Peyer's patch (tissue), 4 donors: ENCODE data around the gene PLAC8L1. TPM values are rescaled to one million over a fixed set of nuclear protein-coding genes. Genes with fewer than 3 reads are reported as not detected.

ENCODE experiments used
- DNase-seq, 3 donors: peaks; one replicate each; pipeline ENCODE4 v3.0.0-alpha.2; 2017 to 2019
- H3K27ac ChIP-seq, 4 donors: fragments of 200-600 bp; sonication (generic); one replicate each; pipeline ENCODE4 v1.5.1; 2016 to 2019
- H3K27me3 ChIP-seq, 2 donors: fragments of 200-600 bp; sonication (generic); one replicate each; pipeline ENCODE4 v1.5.1; 2019
- H3K36me3 ChIP-seq, 3 donors: fragments of 200-600 bp; sonication (generic); one replicate each; pipeline ENCODE4 v1.5.1; 2016 to 2019
- H3K4me1 ChIP-seq, 4 donors: fragments of 200-600 bp; sonication (generic); one replicate each; pipeline ENCODE4 v1.5.1; 2016 to 2019
- H3K4me3 ChIP-seq, 4 donors: fragments of 200-600 bp; sonication (generic); 1 replicate in 3 of 4; 2 replicates in 1 of 4; pipeline ENCODE4 v1.5.1; 2016 to 2019; ENCODE audit warnings: mild to moderate bottlenecking in 1 of 4
- H3K9me3 ChIP-seq, 4 donors: fragments of 200-600 bp; sonication (generic); one replicate each; pipeline ENCODE4 v1.5.1; 2016 to 2019; ENCODE audit warnings: mild to moderate bottlenecking in 1 of 4
- CTCF ChIP-seq, 6 experiments: fragments of 450-650 bp in 4 of 6; fragments of 200-600 bp in 2 of 6; sonication (generic) in 1 of 6; IDR thresholded peaks; one replicate each; pipeline ENCODE4 v1.5.1; 2017 to 2019; ENCODE audit warnings: antibody characterized with exemption in 6 of 6, mild to moderate bottlenecking in 3 of 6, moderate library complexity in 1 of 6
- POLR2A ChIP-seq, 2 donors: fragments of 450-650 bp; IDR thresholded peaks; one replicate each; pipeline ENCODE4 v1.5.1; 2017; ENCODE audit warnings: antibody characterized with exemption in 2 of 2, mild to moderate bottlenecking in 2 of 2, moderate library complexity in 2 of 2
- total RNA-seq, 4 donors: library from RNA; depleted of rRNA; stranded (reverse); fragments of >200 nt; gene quantifications; one replicate each; pipeline ENCODE4 v1.1.0, GENCODE V29; 2016

PLAC8L1 gene, protein sequence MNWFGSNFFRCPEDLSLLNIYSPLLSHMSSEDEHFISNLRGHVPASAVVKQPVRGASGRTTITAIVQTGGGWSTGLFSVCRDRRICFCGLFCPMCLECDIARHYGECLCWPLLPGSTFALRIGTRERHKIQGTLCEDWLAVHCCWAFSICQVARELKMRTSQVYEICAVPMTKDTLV
- 1 to 10 TPM in 2 of 4 donors, not detected in 2; 2.0 to 2.8 TPM for total RNA-seq

- Histone ChIP-seq H3K36me3 (no peaks in the 10 kb centered on the region), H3K4me1 (no peaks in the 10 kb centered on the region), H3K27me3 (no peaks in the 10 kb centered on the region), H3K9me3 (no peaks in the 10 kb centered on the region), H3K27ac (no peak within 1 kb of the TSS), H3K4me3 (no peak within 1 kb of the TSS)
- no peak for TF ChIP-seq POLR2A (IDR thresholded peaks at IDR 0.05)
- TF ChIP-seq CTCF (IDR thresholded peaks at IDR 0.05), result no peak
- no peak for DNase-seq
Observed at GRCh38 chr5:146105477-146105876, at the start of gene PLAC8L1. TSS of gene PLAC8L1 (minus strand) at chr5:146105577. CDS start at chr5:146104311, 1,266 bp downstream.

DNA sequence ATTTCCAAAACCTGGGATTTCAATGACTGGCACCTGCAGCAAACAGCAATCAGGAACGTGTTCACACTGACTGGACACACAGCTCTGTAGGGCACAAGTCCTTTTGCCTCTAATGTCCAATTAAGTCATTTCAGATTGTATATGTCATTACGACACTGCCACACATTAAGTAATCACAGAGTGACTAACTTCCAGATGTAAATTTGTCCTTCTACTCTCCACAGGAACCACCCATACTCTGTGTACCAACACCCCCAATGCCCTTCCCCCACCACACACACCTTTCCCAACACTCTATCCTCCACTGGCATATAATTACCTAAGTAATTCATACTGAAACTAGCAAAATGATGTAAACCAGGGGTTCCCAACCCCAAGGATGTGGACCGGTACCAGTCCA lies 46.6 kb upstream of the PLAC8L1 start:
- DNase-seq, result no peak
- H3K4me3 ChIP-seq, result no peak overlapping the region
- no peak overlapping the region for H3K27ac ChIP-seq
- no peaks in the 10 kb centered on the region for H3K9me3 ChIP-seq
- H3K36me3 ChIP-seq, result peaks cover 0 to 92% (median 0%) of the 10 kb centered on the region in 3 donors
- H3K27me3 ChIP-seq, result no peaks in the 10 kb centered on the region
- TF ChIP-seq POLR2A (IDR thresholded peaks at IDR 0.05), result no peak
- no peak for TF ChIP-seq CTCF (IDR thresholded peaks at IDR 0.05)
- H3K4me1 ChIP-seq, result no peaks in the 10 kb centered on the region

DNA sequence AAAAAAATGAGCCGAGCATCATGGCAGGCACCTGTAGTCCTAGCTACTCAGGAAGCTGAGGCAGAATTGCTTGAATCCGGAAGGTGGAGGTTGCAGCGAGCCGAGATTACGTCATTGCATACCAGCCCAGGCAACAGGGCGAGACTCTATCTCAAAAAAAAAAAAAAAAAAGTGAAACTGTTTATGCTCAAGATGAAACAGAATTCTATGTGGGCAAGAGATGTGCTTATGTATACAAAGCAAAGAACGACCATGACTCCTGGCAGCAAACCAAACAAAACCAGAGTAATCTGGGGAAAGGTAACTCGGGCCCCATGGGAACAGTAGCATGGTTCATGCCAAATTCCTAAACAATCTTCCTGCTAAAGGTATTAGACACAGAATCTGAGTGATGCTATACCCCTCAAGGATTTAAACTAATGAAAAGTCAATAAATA lies 32.6 kb upstream of the PLAC8L1 start:
- no peak overlapping the region for H3K4me3 ChIP-seq
- no peaks in the 10 kb centered on the region for H3K27me3 ChIP-seq
- H3K36me3 ChIP-seq, result peaks cover 0 to 52% (median 0%) of the 10 kb centered on the region in 3 donors
- H3K27ac ChIP-seq, result no peak overlapping the region
- DNase-seq, result no peak
- no peaks in the 10 kb centered on the region for H3K4me1 ChIP-seq
- TF ChIP-seq POLR2A (IDR thresholded peaks at IDR 0.05) (no peak), CTCF (IDR thresholded peaks at IDR 0.05) (no peak)
- H3K9me3 ChIP-seq, result no peaks in the 10 kb centered on the region

DNA sequence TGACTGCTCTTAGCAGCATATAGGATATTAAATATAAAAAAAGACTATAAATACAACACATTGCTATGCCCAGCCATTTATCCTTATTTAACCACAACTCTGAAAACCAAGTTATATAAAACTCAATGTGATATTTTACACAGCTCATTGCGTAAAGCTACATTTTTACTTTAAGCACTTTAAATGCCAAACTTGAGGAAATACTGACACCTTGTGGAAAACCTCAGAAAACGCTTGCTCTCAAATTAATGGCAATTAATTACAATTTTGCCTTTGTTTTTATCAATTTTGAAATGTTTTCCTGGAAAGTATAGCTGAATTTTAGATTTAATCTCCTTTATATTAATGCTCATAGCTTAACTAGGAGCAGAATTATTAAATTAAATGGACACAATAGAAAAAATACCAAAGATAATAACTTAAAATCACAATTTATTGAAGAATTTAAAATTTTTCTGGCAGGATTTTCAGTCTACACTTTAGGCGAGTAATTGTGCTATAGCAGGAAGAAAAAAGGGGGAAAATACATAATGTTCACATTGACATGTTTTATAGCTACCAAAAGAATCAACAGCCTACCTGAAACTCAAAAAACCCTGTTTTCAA lies 25.2 kb upstream of the PLAC8L1 start:
- Histone ChIP-seq H3K4me1 (no peaks in the 10 kb centered on the region), H3K4me3 (no peak overlapping the region), H3K27ac (no peak overlapping the region), H3K36me3 (peaks cover 0 to 84% (median 0%) of the 10 kb centered on the region in 3 donors), H3K27me3 (no peaks in the 10 kb centered on the region), H3K9me3 (no peaks in the 10 kb centered on the region)
- TF ChIP-seq CTCF (IDR thresholded peaks at IDR 0.05) (peak in 4 of 6 experiments; percentile 43 to 71 (median 66)), POLR2A (IDR thresholded peaks at IDR 0.05) (no peak)
- no peak for DNase-seq

DNA sequence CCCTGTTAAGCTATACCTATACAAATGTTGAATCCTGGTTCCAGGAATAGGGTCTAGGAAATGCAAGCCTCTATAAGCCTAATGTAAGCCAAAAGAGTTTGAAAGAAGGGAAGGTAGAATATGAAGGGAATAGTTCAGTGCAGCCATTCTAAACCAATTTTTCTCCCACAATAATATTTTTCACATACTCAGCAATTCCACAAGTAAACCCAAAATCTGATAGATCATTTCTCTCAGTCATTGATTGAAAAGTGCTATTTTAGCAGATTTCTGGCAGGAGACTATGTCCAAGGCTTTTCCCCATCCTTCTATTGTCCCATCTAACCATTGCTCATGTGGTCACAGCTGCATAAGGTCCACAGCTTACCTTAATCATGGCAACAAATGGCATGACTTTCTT lies 20.7 kb upstream of the PLAC8L1 start:
- H3K4me1 ChIP-seq, result no peaks in the 10 kb centered on the region
- H3K36me3 ChIP-seq, result peaks cover 0 to 85% (median 2%) of the 10 kb centered on the region in 3 donors
- no peaks in the 10 kb centered on the region for H3K9me3 ChIP-seq
- H3K27me3 ChIP-seq, result no peaks in the 10 kb centered on the region
- DNase-seq, result no peak
- H3K27ac ChIP-seq, result no peak overlapping the region
- no peak for TF ChIP-seq POLR2A (IDR thresholded peaks at IDR 0.05)
- no peak for TF ChIP-seq CTCF (IDR thresholded peaks at IDR 0.05)
- H3K4me3 ChIP-seq, result no peak overlapping the region
